G401.6 (cell line): ENCODE measurements around the gene PTBP1.

Source experiments
- FAIRE-seq: peaks from 2 replicates; lab custom pipeline; 2012; peaks lifted over from hg19 to GRCh38; lab: Jason Lieb, UNC

Gene PTBP1

GRCh38 chr19:797528-798414 lies 519 bp downstream of the PTBP1 start:
- no peak for FAIRE-seq

GRCh38 chr19:798415-799075 lies 1.3 kb downstream of the PTBP1 start:
- no peak for FAIRE-seq

GRCh38 chr19:799076-799881 lies 2.0 kb downstream of the PTBP1 start:
- no peak for FAIRE-seq

- FAIRE-seq: no peak
These were observed 3.2 kb downstream of the PTBP1 start for GRCh38 chr19:800360-801029.

DNA sequence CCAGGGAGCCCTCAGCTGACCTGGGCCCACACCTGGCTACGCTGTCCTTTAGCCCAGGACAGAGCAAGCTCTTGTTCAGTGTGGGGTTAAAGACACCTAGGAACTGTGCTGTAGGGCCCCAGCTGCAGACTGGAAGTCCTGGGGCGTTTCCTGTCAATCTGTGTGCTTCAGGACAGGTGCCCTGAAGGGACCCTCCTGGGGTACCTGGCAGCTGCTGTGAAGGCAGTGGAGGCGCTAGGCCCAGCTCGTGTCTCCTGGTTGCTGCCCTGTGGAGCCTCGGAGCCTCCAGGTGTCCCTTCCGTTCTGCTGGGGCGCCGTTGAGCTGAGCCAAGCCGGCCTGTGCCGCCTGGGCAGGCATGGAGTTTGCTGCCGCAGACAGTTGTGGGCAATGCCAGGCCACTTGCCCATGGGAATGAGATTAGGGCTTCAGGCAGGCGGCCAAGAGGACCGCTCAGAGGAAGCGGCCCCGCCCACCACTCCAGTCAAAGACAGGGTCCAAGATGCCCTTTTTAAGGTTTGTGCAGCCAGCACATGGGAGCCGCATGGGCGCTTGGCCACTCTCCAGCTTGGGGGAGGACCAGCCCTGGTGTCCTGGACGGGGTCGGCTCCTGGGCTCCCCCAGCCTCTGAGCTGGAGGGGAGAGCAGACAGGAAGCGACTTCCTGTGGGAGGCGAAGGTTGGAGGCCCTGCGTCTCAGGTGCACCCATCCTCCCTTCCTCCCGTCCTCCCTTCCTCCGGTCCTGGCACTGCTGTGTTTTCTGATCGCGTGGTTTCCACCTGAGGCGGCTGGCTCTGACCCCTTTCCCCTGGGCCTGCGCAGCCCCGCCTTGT lies 4.0 kb downstream of the PTBP1 start:
- no peak for FAIRE-seq

DNA sequence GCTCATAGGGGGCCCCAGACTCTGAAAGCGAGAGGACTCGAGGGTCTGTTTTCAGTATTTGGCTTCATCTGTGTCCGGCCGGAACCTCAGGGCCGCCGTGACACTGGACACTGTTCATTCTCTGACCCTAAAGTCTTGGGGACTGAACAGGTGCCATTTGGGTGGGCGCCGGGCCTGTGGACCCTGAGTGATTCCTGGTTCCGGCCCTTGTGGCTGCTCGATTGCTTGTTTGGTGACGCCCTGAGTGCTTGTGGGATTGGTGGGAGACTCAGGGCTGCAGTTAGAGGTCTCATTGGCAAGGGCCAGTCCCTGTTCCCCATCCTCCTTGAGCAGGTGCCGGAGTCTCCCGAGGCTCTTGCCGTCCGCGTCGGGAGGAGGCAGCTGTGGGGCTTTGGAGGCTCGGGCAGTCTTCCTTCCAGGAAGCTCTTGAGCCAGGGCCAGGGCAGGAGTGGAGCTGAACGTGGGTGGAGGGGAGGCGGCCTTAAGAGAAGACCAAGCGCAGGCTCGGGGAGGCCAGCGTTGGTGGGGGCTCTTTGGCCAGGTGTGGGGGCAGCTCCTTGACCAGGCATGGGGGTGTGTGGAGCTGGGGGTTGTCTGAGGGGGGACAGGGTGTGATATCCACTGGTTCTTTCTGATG lies 4.7 kb downstream of the PTBP1 start:
- no peak for FAIRE-seq

DNA sequence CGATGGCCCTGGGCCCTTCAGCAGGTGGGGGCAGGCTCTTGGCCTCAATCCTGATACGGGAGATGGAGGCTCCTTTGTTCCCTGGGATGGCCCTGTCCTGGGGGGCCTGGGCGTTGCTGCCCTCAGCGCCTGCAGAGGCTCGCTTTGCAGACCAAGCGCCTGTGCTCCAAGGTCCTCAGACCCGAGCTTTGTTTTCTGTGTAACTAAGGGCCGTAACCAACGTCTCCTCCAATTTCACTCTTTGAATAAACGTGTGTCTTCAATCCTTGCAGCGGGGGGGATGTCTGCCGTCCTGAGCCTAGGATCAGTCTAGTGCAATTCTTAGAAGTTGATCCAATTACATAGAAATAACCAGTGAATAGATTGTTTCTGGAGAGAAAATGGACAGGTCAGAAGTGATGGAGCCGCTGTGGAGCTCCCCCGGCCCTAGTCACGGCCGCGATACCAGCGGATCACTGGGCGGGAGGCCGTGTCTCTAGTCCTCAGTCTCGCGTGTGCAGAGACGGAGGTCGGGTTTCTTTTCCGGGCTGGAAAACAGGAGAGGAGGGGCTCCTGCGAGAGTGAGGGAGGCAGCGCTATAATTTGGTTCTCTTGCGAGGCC lies 5.3 kb downstream of the PTBP1 start:
- no peak for FAIRE-seq

DNA sequence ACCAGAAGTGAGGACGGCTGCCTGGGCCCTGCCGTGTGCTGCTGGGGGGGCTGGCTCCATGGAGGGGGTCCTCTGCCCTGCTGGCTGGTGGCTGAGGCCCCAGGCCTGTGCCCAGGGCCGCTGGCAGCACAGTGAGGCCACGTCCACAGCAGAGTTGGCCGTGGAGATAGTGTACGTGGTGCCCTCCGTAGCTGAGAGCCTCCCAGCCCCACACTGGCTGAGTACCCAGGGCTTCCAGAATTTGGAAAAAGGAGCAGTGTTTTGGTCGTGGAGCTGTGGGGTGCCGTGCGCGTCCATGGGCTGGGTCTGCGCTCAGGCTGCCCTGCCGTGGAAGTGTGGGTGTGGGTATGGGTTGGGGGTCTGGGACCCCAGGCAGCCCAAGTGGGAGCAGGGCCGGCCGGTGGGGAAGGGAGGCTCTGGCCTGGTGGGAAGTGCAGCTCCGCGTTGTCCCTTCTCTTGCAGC lies 5.9 kb downstream of the PTBP1 start:
- no peak for FAIRE-seq

- FAIRE-seq: no peak
These were observed 6.6 kb downstream of the PTBP1 start for GRCh38 chr19:803686-804418.

DNA sequence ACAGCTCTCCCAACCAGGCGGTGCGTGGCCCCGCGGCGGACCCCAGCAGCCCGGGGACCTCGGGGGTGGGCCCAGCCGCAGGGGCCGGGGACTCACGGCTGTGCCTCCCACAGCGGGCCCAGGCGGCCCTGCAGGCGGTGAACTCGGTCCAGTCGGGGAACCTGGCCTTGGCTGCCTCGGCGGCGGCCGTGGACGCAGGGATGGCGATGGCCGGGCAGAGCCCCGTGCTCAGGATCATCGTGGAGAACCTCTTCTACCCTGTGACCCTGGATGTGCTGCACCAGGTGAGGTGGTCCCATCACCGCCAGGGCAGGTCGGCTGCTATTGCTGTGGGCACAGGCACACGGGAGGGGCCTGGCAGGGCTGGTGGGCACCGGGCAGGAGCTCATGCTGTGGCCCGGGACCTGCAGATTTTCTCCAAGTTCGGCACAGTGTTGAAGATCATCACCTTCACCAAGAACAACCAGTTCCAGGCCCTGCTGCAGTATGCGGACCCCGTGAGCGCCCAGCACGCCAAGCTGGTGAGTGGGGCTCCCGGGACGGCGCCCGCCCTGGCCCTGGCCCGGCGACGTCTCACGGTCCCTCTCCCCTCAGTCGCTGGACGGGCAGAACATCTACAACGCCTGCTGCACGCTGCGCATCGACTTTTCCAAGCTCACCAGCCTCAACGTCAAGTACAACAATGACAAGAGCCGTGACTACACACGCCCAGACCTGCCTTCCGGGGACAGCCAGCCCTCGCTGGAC lies 7.3 kb downstream of the PTBP1 start:
- FAIRE-seq: no peak

GRCh38 chr19:805166-805551 lies 7.9 kb downstream of the PTBP1 start:
- FAIRE-seq: no peak

DNA sequence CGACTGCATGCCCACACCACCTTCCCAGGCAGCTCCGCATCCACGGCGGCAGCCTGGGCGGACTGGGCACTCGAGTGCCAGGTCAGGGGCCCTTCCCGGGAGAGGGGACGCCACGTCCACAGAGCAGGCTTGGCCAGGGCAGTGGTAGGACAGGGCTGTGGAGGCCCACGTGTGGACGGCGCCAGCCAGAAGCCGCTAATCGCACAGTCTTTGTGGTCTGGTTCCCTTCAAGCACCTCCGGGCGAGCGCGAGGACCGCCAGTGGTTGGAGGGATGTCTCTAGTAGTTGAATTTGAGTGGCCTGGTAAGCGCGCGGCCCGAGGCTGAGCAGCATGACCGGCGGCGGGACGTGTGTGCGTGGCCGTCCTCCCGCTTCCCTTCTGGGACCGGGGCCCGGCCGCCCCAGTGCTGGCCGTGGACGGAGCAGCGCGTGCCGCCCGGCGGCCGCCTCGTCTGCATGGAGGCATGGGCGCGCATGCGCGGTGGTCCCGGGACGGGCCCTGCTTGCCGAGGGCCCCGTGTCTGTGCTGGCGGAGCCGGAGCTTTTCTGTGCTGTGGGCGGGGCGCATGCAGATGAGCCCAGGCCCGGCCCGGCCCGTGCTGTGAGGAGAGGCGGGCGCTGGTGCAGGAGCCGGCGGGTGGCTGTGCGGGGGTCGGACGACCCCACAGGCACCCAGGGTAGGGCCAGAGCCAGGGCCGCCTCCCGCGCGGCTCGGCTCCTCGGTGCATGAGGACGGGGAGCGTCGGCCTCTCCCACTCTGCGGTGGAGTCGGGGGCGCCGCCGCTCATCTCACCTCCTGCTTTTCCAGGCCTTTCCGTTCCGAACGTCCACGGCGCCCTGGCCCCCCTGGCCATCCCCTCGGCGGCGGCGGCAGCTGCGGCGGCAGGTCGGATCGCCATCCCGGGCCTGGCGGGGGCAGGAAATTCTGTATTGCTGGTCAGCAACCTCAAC lies 8.6 kb downstream of the PTBP1 start:
- no peak for FAIRE-seq

GRCh38 chr19:806815-807421 lies 9.7 kb downstream of the PTBP1 start:
- FAIRE-seq: no peak

DNA sequence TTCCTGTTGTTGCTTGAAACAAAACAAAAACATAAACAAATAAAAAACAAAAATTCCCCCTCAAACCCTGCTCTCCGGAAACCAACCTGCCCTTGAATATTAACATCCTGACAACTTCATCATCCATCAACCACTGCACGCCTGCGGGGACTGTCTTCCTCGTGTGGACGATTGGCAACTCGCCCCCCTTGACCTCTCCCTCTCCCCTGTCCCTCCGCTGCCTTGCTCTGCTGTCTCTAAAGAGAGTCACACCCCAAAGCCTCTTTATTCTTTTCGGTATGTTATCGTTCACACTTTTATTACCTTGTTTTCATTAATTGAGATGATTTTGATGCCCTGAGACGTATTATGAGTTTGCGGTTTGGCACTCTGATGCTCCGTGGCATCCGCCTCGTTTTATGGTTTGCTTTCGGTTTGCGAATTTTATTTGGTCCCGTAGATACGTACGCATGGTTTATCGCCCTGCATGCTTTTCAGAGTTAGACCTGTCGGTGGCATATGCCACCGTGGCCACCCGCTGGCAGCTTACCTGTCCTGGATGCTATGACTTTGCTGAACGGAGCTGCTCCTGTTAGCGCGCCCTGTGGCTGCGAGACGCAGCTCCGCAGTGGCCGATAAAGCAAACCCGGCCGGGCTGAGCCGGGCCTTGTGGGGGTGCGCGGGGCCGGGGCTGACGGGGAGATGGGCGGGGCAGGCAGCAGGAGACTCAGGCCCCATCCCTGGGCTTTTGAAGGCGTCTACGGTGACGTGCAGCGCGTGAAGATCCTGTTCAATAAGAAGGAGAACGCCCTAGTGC lies 10.6 kb downstream of the PTBP1 start:
- FAIRE-seq: no peak

- no peak for FAIRE-seq
These were observed 11.1 kb downstream of the PTBP1 start for GRCh38 chr19:808423-808775.

GRCh38 chr19:810077-810855 lies 13.0 kb downstream of the PTBP1 start:
- no peak for FAIRE-seq
